ENCODE data around the gene HOXA13. TPM values are rescaled to one million over a fixed set of nuclear protein-coding genes. Genes with fewer than 3 reads are reported as not detected.

The HOXA13 gene
- total and polyA plus RNA-seq, 10 of the 15 experiments (the other 5 are each of a cell fraction or from before 2014, with no cell fraction given): not detected

DNA sequence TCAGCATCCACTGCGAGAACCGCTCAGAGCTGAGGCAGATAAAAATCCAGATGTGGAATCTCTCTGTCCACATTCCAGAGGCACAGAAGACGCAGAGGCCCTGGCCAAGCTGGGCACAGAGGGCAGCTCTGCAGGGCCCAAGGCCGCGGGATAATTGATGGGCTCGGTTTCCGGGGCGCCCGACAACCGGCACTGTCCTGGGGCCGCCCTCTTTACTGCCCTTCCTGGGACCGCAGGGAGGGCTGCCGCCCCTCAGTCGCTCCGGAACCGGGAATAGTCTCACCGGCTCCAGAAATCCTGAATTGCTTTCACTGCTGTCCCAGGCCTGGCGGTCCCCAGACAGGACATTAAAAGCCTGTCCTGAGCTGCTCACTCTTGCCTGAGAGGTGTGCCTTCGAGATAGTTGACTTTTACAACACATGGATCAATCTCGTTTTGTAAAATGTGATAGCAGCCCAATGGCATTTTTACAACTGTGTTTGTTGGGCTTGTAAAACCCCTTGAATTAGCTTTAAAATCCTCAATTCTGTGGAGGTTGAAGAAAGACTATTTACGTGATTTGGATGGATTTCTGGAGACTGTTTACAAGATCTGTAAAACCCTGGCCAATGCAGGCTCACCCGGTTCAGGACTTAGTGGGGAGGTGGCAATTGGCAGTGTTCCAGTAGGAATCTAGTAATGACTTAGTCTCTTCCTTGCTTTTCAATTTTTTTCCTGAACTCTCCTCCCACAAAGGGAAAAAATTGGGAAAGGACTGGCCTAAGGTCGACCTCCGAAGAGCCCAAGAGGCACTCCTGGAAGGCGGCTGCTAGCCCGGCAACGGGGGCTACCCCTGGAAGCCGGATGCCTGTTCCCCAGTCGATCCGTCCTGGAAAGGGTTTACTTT is 50.9 kb downstream of the HOXA13 start:
- Histone ChIP-seq H3K79me2 (ENCODE audit: control insufficient read depth, insufficient read depth, low read length) (no peaks in the 10 kb centered on the region), H3K9ac (ENCODE audit: control insufficient read depth, insufficient read depth, low read length) (no peak overlapping the region), H3K27me3 (replicated peaks in 1 of 2; ENCODE audit: control insufficient read depth in 2 of 2, insufficient read depth in 2 of 2, low read length in 1 of 2) (peaks cover 13 to 49% of the 10 kb centered on the region in 2 experiments), H3K27ac (ENCODE audit: control insufficient read depth, insufficient read depth) (no peak overlapping the region), H2AFZ (ENCODE audit: control insufficient read depth, low read depth, low read length) (no peak overlapping the region), H4K20me1 (ENCODE audit: control insufficient read depth, insufficient read depth) (no peaks in the 10 kb centered on the region), H3K4me2 (ENCODE audit: control insufficient read depth, insufficient read depth) (no peak overlapping the region), H3K4me1 (ENCODE audit: control insufficient read depth, insufficient read depth, low read length) (no peaks in the 10 kb centered on the region; the same call in 1 of the 2 replicates), H3K9me3 (replicated peaks; ENCODE audit: control insufficient read depth, insufficient read depth, low read length) (no peaks in the 10 kb centered on the region; the same call in 2 of the 3 replicates), H3K36me3 (ENCODE audit: control insufficient read depth in 2 of 2, insufficient read depth in 2 of 2, low read length in 1 of 2) (no peaks in the 10 kb centered on the region), H3K4me3 (no peak overlapping the region)
- POLR2A ChIA-PET: interaction anchor here (0.5 kb wide), 1 partner anchor 85 kb away, joined by 3 read pairs; no protein-coding TSS in a partner anchor
- 38% methylated on average over 30 of the region's 30 CpGs for WGBS (ENCODE audit: insufficient coverage, insufficient replicate concordance, low lambda C conversion rate, missing lambda C conversion rate)
- SMC1A ChIA-PET (ENCODE audit: uncharacterized antibody, unreplicated experiment): interaction anchor here (1.1 to 3.2 kb wide), 11 partner anchors 8 to 467 kb away, joined by 3 to 17 read pairs (median 4); partner anchors contain the start of gene SKAP2
- TF ChIP-seq, protein P1, sequence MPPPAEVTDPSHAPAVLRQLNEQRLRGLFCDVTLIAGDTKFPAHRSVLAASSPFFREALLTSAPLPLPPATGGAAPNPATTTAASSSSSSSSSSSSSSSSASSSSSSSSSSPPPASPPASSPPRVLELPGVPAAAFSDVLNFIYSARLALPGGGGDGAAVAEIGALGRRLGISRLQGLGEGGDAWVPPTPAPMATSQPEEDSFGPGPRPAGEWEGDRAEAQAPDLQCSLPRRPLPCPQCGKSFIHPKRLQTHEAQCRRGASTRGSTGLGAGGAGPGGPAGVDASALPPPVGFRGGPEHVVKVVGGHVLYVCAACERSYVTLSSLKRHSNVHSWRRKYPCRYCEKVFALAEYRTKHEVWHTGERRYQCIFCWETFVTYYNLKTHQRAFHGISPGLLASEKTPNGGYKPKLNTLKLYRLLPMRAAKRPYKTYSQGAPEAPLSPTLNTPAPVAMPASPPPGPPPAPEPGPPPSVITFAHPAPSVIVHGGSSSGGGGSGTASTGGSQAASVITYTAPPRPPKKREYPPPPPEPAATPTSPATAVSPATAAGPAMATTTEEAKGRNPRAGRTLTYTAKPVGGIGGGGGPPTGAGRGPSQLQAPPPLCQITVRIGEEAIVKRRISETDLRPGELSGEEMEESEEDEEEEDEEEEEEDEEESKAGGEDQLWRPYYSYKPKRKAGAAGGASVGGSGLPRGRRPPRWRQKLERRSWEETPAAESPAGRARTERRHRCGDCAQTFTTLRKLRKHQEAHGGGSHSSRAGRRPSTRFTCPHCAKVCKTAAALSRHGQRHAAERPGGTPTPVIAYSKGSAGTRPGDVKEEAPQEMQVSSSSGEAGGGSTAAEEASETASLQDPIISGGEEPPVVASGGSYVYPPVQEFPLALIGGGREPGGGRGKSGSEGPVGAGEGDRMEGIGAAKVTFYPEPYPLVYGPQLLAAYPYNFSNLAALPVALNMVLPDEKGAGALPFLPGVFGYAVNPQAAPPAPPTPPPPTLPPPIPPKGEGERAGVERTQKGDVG (CRISPR knock-in tag; IDR thresholded peaks at IDR 0.05): no peak
- TF ChIP-seq CBFB (IDR thresholded peaks at IDR 0.05; ENCODE audit: low read depth) (no peak), HDGF (IDR thresholded peaks at IDR 0.05) (no peak), PAX8 (IDR thresholded peaks at IDR 0.05) (no peak), SUZ12 (IDR thresholded peaks at IDR 0.05; ENCODE audit: unreplicated experiment) (peak; percentile 23), YBX1 (IDR thresholded peaks at IDR 0.05) (no peak)
- TF ChIP-seq, protein P2, sequence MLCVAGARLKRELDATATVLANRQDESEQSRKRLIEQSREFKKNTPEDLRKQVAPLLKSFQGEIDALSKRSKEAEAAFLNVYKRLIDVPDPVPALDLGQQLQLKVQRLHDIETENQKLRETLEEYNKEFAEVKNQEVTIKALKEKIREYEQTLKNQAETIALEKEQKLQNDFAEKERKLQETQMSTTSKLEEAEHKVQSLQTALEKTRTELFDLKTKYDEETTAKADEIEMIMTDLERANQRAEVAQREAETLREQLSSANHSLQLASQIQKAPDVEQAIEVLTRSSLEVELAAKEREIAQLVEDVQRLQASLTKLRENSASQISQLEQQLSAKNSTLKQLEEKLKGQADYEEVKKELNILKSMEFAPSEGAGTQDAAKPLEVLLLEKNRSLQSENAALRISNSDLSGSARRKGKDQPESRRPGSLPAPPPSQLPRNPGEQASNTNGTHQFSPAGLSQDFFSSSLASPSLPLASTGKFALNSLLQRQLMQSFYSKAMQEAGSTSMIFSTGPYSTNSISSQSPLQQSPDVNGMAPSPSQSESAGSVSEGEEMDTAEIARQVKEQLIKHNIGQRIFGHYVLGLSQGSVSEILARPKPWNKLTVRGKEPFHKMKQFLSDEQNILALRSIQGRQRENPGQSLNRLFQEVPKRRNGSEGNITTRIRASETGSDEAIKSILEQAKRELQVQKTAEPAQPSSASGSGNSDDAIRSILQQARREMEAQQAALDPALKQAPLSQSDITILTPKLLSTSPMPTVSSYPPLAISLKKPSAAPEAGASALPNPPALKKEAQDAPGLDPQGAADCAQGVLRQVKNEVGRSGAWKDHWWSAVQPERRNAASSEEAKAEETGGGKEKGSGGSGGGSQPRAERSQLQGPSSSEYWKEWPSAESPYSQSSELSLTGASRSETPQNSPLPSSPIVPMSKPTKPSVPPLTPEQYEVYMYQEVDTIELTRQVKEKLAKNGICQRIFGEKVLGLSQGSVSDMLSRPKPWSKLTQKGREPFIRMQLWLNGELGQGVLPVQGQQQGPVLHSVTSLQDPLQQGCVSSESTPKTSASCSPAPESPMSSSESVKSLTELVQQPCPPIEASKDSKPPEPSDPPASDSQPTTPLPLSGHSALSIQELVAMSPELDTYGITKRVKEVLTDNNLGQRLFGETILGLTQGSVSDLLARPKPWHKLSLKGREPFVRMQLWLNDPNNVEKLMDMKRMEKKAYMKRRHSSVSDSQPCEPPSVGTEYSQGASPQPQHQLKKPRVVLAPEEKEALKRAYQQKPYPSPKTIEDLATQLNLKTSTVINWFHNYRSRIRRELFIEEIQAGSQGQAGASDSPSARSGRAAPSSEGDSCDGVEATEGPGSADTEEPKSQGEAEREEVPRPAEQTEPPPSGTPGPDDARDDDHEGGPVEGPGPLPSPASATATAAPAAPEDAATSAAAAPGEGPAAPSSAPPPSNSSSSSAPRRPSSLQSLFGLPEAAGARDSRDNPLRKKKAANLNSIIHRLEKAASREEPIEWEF (IDR thresholded peaks at IDR 0.05; ENCODE audit: insufficient replicate concordance, low read depth, low read length): no peak
- no peak for ATAC-seq
- BruUV-seq (replicated peaks): no TSS peak
- RAD21 ChIA-PET (ENCODE audit: unreplicated experiment): interaction anchor here (0.6 to 2.8 kb wide), 6 partner anchors 12 to 462 kb away, joined by 3 to 10 read pairs (median 8); no protein-coding TSS in a partner anchor
- intact Hi-C loops (cut with micrococcal nuclease; ENCODE audit: unreplicated experiment) (no loop called here), in situ Hi-C loops (cut with MboI) (no loop called here)
- CTCF ChIA-PET: interaction anchor here (0.6 to 5.5 kb wide), 12 partner anchors 10 to 779 kb away, joined by 3 to 38 read pairs (median 4); partner anchors contain the start of gene HOXA1
- FAIRE-seq: no peak
- no peak for DNase-seq (ENCODE audit: low read depth, low spot score)
